NCI-H1092 treated with DMSO at 0.1 percent for 48 hours (cell line): ENCODE data around the gene CYP27B1.
A peak's percentile ranks its signal among the peaks of the same experiment; 100 is the strongest.
"Not testable (repeated sequence)": the region's sequence is repeated elsewhere in the genome, so short reads cannot be mapped to it uniquely, and the experiment has no call there.

Experiments
- DNase-seq: peaks from one replicate; lab custom pipeline; 2025; lab: John Stamatoyannopoulos, UW

The CYP27B1 gene

GRCh38 chr12:57734591-57734990 is 32.3 kb downstream of the CYP27B1 start:
- no peak for DNase-seq

DNA sequence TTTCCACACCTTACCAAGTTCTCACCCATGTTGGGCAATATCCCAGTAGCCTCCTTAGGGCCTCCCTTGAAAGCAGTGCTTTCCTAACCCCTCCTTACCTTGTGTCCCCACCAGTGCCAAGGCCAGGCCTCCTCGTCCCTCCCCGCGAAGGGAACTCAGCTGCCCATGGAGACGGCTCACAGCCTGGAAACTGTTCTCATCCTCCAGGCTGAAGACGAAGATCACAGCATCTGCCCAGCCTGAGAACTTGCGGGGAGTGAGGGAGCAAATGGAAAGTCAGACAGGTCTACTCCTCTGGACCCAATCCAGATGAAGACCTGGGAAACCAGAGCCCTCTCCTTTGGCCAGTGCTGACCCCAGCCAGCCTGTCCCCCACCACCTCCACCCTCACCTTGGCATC is 33.0 kb downstream of the CYP27B1 start:
- no peak for DNase-seq

DNA sequence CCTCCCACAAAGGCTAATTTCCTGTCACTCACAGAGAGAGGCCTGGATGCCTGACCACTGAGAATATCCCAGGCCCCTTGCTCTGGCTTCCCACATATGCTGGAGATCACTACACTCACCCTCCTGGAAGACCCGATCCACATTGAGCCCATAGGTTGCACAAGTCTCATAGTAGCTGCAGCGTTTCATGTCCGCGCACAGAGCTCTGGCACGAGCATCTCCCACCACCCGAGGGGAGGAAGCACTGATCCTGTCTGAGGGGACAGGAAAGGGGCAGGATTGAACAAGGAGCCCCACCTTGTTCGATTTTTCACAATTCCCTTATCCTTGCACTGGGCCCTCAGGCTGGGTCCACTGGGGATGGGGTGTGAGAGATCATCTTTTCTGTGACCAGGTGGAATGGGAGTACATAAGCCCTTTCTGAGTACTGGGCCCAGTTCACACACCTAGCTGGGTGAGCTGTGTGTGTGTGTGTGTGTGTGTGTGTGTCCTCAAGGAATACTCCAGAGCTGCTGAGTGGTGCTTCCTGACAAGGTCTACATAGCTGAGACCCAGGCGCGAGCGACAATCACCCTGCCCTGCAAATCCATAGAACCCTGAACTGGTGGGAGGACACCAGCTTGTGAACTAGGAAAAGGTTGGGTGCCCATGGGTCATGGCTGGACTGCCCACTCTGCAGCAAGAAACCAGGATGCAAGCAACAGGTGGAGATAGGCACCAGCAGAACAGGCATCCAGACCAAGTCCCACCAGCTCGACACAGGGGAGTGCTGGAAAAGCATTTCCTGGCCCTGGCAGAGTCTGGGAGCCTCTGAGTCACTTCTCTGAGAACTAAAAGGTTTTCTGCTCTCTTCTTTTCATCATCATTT is 33.9 kb downstream of the CYP27B1 start:
- no peak for DNase-seq

GRCh38 chr12:57732270-57732669 is 34.6 kb downstream of the CYP27B1 start:
- no peak for DNase-seq

- DNase-seq = no peak
Measured at GRCh38 chr12:57731411-57732080, 35.3 kb downstream of the CYP27B1 start.

- no peak for DNase-seq
Measured at GRCh38 chr12:57730336-57731067, 36.4 kb downstream of the CYP27B1 start.

- DNase-seq = no peak
Measured at GRCh38 chr12:57729321-57729844, 37.5 kb downstream of the CYP27B1 start.

DNA sequence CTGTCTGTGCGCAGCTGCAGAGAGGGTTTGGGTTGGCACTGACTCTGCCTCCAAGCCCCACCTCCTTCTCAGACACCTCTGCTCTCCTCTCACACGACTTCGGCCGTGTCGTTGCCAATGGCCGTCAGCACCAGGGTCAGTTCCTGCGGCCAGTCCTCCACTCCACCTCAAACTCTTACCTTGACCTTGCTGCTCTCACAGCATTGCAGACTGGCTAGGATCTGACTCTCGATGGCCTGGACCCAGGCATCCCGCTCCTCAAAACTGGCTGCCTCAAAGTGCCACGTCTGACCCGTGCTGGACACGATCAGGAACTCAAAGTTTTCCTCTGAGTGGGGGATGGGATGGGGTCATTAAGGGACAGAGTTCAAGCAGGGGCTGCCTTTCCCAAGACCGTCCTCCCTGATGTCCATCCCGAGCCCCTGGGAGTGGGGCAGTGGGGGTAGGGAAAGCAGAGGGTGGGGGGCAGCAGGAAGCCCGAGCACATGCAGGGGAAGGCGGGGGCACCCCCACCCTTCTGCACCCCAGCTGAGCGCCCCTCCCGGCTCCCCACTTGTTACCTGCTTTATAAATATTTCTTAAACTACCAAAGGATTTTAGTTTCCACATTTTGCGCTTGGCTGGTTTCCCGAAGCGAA is 39.0 kb downstream of the CYP27B1 start:
- DNase-seq = no peak

DNA sequence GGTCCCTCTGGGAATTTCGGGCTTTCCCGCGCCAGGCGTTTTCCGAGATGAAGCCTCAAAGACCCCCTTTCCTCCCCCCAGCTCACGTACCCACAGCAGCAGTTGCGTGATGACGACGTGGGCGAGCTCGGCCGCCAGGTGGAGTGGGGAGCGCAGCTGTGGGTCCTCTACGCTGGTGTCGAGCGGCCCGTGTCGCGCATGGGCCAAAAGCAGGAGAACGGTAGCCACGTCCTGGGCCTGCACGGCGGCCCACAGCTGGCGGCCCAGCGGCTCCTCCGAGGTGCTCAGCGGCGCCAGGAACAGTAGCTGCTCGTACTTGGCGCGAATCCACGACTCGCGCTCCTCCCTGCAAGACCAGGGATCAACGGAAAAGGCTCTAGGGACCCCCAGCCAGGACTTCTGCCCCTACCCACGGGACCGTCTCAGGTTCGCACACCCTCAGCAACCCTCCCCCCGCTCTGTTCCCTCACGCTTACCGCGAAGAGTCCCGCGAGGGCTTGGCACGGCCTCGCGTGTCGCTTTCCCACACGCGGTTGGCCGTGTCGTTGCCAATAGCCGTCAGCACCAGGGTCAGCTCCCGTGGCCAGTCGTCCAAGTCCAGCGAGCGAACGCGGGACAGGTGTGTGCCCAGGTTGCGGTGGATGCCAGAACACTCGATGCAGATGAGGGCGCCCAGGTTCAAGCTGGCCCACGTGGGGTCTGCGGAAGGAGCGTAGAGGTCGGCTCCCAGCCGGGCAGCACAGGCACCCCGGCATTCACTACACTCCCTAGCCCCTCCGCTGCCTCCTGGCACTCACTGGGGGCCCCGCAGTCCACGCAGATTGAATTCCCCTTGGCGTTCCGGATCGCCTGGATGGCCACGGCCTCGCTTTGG is 39.8 kb downstream of the CYP27B1 start:
- peak; percentile 25 for DNase-seq

DNA sequence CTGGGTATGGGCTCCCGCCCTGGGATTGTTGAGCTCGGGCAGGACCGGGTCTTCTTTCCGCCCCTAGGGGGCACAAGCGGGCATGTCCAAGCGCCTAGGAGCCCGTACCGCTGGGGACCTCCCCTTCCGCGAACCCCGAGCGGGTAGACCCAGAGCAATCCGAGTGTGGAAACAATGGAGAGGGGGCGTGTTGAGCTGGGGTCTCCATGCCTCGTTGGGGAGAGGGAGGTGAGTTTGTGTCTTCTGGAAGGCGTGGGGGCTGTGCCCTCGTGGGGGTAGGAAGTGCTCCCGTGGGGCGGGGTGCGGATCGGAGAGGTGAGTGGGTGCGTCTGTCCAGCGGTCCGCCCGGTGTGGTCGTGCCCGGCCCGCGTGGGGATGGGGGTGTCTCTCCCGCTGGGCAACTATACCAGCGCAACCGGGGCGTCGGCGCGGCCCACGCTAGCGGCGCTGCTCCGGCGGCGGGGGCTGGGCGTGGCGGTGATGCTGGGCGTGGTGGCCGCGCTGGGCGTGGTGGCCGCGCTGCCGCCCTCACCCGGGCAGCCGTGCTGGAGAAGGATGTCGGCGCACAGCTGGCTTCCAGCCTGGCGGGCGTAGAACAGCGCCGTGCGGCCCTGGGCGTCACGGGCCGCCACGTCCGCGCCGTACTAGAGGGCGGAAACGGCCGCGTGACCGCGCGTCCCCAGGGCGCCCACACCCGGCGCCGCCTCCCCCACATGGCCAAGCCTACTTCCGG is 40.6 kb downstream of the CYP27B1 start:
- peak; percentile 45 for DNase-seq

GRCh38 chr12:57725851-57726150 is 41.1 kb downstream of the CYP27B1 start:
- DNase-seq = no peak

DNA sequence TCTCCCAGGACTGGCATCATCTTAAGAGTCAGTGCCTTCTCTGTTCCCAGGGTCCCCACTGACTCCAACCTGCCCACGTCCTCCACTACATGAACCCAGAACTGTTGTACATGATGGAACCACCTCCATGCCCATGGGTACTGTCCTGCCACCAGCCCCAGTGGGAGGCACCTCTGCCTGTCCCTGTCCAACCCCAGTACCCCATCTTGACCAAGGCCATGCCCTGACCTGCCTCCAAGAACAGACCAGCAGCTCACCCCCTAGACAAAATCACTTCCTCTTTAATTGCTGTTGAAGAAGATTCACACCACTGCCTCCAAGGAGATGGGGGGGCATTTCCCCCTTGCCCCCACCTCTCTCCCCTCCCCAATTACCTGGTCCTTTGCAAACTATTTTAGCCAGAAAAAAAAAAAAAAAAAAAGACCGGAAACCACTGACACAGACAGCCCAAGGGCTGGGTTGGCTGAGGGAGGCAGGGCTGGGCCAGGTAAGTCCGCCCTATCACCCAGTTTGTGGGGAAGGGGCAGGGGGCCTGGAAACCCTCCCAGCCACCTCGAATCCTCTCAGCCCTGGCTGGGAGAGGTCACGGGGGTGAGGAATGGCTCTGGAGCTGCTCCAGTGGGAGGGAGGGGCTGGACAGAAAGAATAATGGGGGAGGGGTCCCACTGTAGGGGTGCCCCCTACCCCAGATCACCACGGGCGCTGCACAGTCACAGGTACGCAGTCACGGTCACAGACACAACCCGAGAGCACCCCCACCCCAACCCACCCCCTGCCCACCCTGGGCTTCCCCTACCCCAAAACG is 41.7 kb downstream of the CYP27B1 start:
- no peak for DNase-seq

GRCh38 chr12:57724003-57724935 is 42.6 kb downstream of the CYP27B1 start:
- DNase-seq = no peak

DNA sequence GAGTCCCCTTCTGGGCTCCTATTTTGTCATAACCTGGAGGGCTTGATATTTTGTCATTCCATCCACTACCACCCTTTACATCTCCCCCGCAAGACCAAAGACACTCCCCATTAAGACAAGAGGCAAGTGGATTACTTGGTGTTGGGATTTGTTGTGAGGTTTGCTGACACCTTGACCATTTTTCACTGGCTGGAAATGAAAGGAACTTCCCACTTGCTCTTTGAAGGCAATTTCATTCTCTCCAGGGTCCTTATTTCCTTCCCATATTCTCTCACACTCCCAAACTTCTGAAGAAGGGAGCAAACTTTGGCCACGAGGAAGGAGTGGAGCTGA is 43.3 kb downstream of the CYP27B1 start:
- DNase-seq = no peak

- DNase-seq = no peak
Measured at GRCh38 chr12:57722716-57723629, 43.9 kb downstream of the CYP27B1 start.

- not testable (repeated sequence) for DNase-seq
Measured at GRCh38 chr12:57721846-57722608, 44.9 kb downstream of the CYP27B1 start.
